Measurements from ENCODE around the gene TCOF1.

- TF ChIP-seq CTCF (IDR thresholded peaks at IDR 0.05) = no peak
- no peak for TF ChIP-seq EZH2 (IDR thresholded peaks at IDR 0.05; ENCODE audit: borderline replicate concordance, insufficient read depth, low read depth, low read length, poor library complexity, severe bottlenecking)
Observed at GRCh38 chr5:150312518-150312917, 45.0 kb upstream of the TCOF1 start.
